HepG2 (cell line): ENCODE results near the gene CDC34. TPM values are rescaled to one million over a fixed set of nuclear protein-coding genes. Genes with fewer than 3 reads are reported as not detected.

Experiments
- ATAC-seq: fragments of 200-7000 bp; cut with Tn5 transposase; 3 replicates; pipeline ENCODE4 v1.9.1; 2020; ENCODE audit warnings: mild to moderate bottlenecking, moderate library complexity
- BruUV-seq: library from RNA; stranded (reverse); fragments of 400-500 nt; replicated peaks from 2 replicates; lab custom pipeline; 2021; lab: Mats Ljungman, UMichigan
- CTCF ChIA-PET: fragments of 300-600 bp; formaldehyde crosslinking; extraction: SDS; loops from one replicate; lab custom pipeline; 2021; ENCODE audit warnings: low total read pairs, inconsistent platforms, low intra/inter-chr PET ratio; lab: Yijun Ruan, JAX
- POLR2A ChIA-PET: fragments of 350-600 bp; sonication (Branson Sonifier 250); formaldehyde crosslinking; loops from one replicate; lab custom pipeline; 2020; ENCODE audit warnings: antibody characterized with exemption, inconsistent platforms; lab: Yijun Ruan, JAX
- DNase-seq: peaks from one replicate; pipeline ENCODE4 v3.0.0-alpha.2; 2015; ENCODE audit warnings: low spot score
- FAIRE-seq: peaks from 3 replicates; lab custom pipeline; 2011; peaks lifted over from hg19 to GRCh38; lab: Jason Lieb, UNC
- H2AFZ ChIP-seq: one replicate; pipeline ENCODE4 v1.6.1; 2011; ENCODE audit warnings: low read length, inconsistent platforms
- H3K27ac ChIP-seq: fragments of 300-600 bp; 3 replicates; pipeline ENCODE4 v1.8.0; 2011; ENCODE audit warnings: mixed run types, mild to moderate bottlenecking, mixed read lengths, low read length, inconsistent platforms; ENCODE audit not compliant: insufficient read depth; ENCODE audit errors: extremely low read length
- H3K27me3 ChIP-seq, 2 experiments: fragments of 200-600 bp in 1 of 2; 2 replicates in 1 of 2; 3 replicates in 1 of 2; pipeline versions ENCODE4 v1.6.0 to v1.8.0; 2011; ENCODE audit warnings: low read length in 2 of 2, mild to moderate bottlenecking in 2 of 2, moderate library complexity in 2 of 2, inconsistent platforms in 1 of 2; ENCODE audit not compliant: insufficient read depth in 2 of 2, control insufficient read depth in 1 of 2
- H3K36me3 ChIP-seq, 2 experiments: fragments of 200-600 bp in 1 of 2; replicated peaks in 1 of 2; 2 replicates in 1 of 2; 3 replicates in 1 of 2; pipeline versions ENCODE4 v1.5.1 to v1.8.0; 2011; ENCODE audit warnings: low read length in 2 of 2, inconsistent platforms in 1 of 2; ENCODE audit not compliant: insufficient read depth in 2 of 2, control insufficient read depth in 1 of 2
- H3K4me1 ChIP-seq: 2 replicates; pipeline ENCODE4 v1.5.1; 2012; ENCODE audit warnings: low read length, inconsistent platforms; ENCODE audit not compliant: insufficient read depth
- H3K4me2 ChIP-seq: 2 replicates; pipeline ENCODE4 v1.6.0; 2011; ENCODE audit warnings: low read depth, low read length, inconsistent platforms
- H3K4me3 ChIP-seq, 3 experiments: fragments of 200-600 bp in 1 of 3; sonication (generic), shearing (Covaris generic) in 1 of 3; replicated peaks in 1 of 3; 2 replicates each; pipeline ENCODE4 v1.5.1; 2011 to 2016; ENCODE audit warnings: low read length in 3 of 3, inconsistent platforms in 2 of 3, low read depth in 2 of 3, mild to moderate bottlenecking in 2 of 3, control low read depth in 1 of 3, mixed read lengths in 1 of 3; ENCODE audit not compliant: insufficient read depth in 1 of 3
- H3K79me2 ChIP-seq: one replicate; pipeline ENCODE4 v1.6.1; 2011; ENCODE audit warnings: low read length, inconsistent platforms; ENCODE audit not compliant: insufficient read depth
- H3K9ac ChIP-seq: 2 replicates; pipeline ENCODE4 v1.6.0; 2011; ENCODE audit warnings: mild to moderate bottlenecking, low read depth, low read length, inconsistent platforms; ENCODE audit not compliant: insufficient read depth
- H3K9me3 ChIP-seq: 2 replicates; pipeline ENCODE4 v1.5.1; 2012; ENCODE audit warnings: mild to moderate bottlenecking, low read length
- H4K20me1 ChIP-seq: 2 replicates; pipeline ENCODE4 v1.6.0; 2011; ENCODE audit warnings: inconsistent platforms, mild to moderate bottlenecking, low read length, moderate library complexity; ENCODE audit not compliant: insufficient read depth
- CAMTA2 ChIP-seq: sonication (generic); formaldehyde crosslinking; IDR thresholded peaks from 2 replicates; pipeline ENCODE4 v1.4.0; 2020; ENCODE audit warnings: mild to moderate bottlenecking, missing genetic modification reagents, borderline replicate concordance
- E2F2 ChIP-seq: sonication (generic); formaldehyde crosslinking; IDR thresholded peaks from 2 replicates; pipeline ENCODE4 v1.4.0; 2020; ENCODE audit warnings: missing genetic modification reagents, borderline replicate concordance
- HOXA5 ChIP-seq: sonication (generic); formaldehyde crosslinking; IDR thresholded peaks from 2 replicates; pipeline ENCODE4 v1.4.0; 2020; ENCODE audit warnings: missing genetic modification reagents
- MYNN ChIP-seq: sonication (generic); formaldehyde crosslinking; IDR thresholded peaks from 2 replicates; pipeline ENCODE4 v1.4.0; 2020; ENCODE audit warnings: mild to moderate bottlenecking, low read depth, missing genetic modification reagents
- RERE ChIP-seq: IDR thresholded peaks from 2 replicates; pipeline ENCODE4 v1.6.1; 2016; ENCODE audit warnings: low read depth, missing genetic modification reagents, missing compliant biosample characterization
- WGBS: methylation state at CpG from one replicate; pipeline ENCODE4 v1.1.6; 2017; ENCODE audit warnings: low lambda C conversion rate; 5-methylcytosine and 5-hydroxymethylcytosine counted together
- in situ Hi-C: cut with HindIII; loops from 2 replicates; pipeline ENCODE4 v1.10.0; 2017; ENCODE audit warnings: low pct_unique_long_range_greater_than_20kb; ENCODE audit not compliant: extremely low pct_ligation_motif_present
- intact Hi-C: fragments of 100-400 bp; cut with micrococcal nuclease; formaldehyde crosslinking; loops from one replicate; pipeline ENCODE4 v1.10.0; 2022; ENCODE audit not compliant: unreplicated experiment
- polyA plus RNA-seq, 8 experiments: library from polyadenylated mRNA; depleted of rRNA in 3 of 8; stranded (reverse) in 7 of 8; unstranded in 1 of 8; fragments of >200 nt; fragmentation: Illumina TruSeq in 4 of 8; extraction: Trizol in 4 of 8; gene quantifications; 2 replicates each; pipeline versions ENCODE4 v1.2.1 to v1.2.3, GENCODE V29; 2011 to 2016; ENCODE audit warnings: low read depth in 4 of 8, missing spikeins in 1 of 8, mixed read lengths in 1 of 8; ENCODE audit not compliant: insufficient read depth in 1 of 8
- total RNA-seq, 5 experiments: library from RNA; depleted of rRNA; stranded (reverse); fragments of >200 nt; fragmentation: Illumina TruSeq; extraction: Trizol; gene quantifications; 2 replicates each; pipeline ENCODE4 v1.2.3, GENCODE V29; 2016; ENCODE audit warnings: low read depth in 1 of 5
- TF ChIP-seq, protein P1 (sequence below): fragments of 450-650 bp; IDR thresholded peaks from 2 replicates; pipeline ENCODE4 v1.6.1; 2017; ENCODE audit warnings: mild to moderate bottlenecking

Gene CDC34
- total and polyA plus RNA-seq, 2 of the 13 experiments (the other 11 are each of a cell fraction or from before 2014, with no cell fraction given): 138 to 150 TPM

DNA sequence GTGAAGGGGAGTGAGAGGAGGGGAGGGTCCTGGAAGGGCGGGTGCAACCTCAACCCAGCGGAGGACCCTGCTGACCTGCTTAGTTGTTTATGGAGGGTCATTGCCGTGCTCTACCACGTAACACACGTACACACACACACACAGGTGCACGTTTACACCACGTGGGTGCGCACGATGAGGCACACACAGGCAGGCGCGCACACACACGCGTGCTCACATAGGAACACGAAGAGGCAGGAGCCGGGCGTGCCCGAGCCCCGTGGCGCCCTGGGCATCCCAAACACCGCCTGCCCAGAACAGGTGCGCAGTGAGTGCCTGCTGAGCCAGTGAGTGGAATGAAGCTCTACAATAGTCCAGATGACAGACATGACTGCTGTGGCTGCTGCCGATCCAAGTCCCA lies 46.5 kb upstream of the CDC34 start (continued):
- TF ChIP-seq RERE (CRISPR knock-in tag): no peak

- peak overlapping the region; percentile 80 for H3K4me2 ChIP-seq
- H3K27ac ChIP-seq: peak overlapping the region; percentile 54
- peaks cover 4% of the 10 kb centered on the region; the same call in 1 of the 2 replicates for H3K9me3 ChIP-seq
- peaks cover 3% of the 10 kb centered on the region for H3K79me2 ChIP-seq
- FAIRE-seq (no peak), ATAC-seq (peak; percentile 64), DNase-seq (peak; percentile 88)
- H3K36me3 ChIP-seq: no peaks in the 10 kb centered on the region
- in situ Hi-C loops: no loop called here
- no peaks in the 10 kb centered on the region for H3K27me3 ChIP-seq
- peak overlapping the region; percentile 65 for H3K9ac ChIP-seq
- WGBS: 5% methylated on average over 16 of the region's 23 CpGs
- ChIA-PET POLR2A (interaction anchor here (1.2 to 1.5 kb wide), 2 partner anchors 21 to 24 kb away, joined by 4 to 10 read pairs; no protein-coding TSS in a partner anchor), CTCF (no interaction called here)
- peak overlapping the region in 2 of 3 experiments; percentile 12 to 60; a peak in 4 of 6 replicates for H3K4me3 ChIP-seq
- BruUV-seq: no TSS peak
- no peaks in the 10 kb centered on the region; the same call in 1 of the 2 replicates for H4K20me1 ChIP-seq
- H3K4me1 ChIP-seq: peaks cover 54% of the 10 kb centered on the region
- intact Hi-C loops: no loop called here
- H2AFZ ChIP-seq: no peak overlapping the region
- TF ChIP-seq MYNN (CRISPR knock-in tag): no peak
- 0 out of 2 replicates have a peak, but pooled peaks have one; percentile 41 for TF ChIP-seq HOXA5
- no peak for TF ChIP-seq CAMTA2 (CRISPR knock-in tag)
- TF ChIP-seq E2F2 (CRISPR knock-in tag): no peak
- TF ChIP-seq, protein P1, sequence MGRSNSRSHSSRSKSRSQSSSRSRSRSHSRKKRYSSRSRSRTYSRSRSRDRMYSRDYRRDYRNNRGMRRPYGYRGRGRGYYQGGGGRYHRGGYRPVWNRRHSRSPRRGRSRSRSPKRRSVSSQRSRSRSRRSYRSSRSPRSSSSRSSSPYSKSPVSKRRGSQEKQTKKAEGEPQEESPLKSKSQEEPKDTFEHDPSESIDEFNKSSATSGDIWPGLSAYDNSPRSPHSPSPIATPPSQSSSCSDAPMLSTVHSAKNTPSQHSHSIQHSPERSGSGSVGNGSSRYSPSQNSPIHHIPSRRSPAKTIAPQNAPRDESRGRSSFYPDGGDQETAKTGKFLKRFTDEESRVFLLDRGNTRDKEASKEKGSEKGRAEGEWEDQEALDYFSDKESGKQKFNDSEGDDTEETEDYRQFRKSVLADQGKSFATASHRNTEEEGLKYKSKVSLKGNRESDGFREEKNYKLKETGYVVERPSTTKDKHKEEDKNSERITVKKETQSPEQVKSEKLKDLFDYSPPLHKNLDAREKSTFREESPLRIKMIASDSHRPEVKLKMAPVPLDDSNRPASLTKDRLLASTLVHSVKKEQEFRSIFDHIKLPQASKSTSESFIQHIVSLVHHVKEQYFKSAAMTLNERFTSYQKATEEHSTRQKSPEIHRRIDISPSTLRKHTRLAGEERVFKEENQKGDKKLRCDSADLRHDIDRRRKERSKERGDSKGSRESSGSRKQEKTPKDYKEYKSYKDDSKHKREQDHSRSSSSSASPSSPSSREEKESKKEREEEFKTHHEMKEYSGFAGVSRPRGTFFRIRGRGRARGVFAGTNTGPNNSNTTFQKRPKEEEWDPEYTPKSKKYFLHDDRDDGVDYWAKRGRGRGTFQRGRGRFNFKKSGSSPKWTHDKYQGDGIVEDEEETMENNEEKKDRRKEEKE: no peak
These were observed 45.9 kb upstream of the CDC34 start for GRCh38 chr19:485583-486236.
